Endothelial cell of umbilical vein (primary cell): Measurements from ENCODE around the gene FLT4. TPM values are rescaled to one million over a fixed set of nuclear protein-coding genes. Genes with fewer than 3 reads are reported as not detected.

Experiments used
- BruUV-seq: library from RNA; stranded (reverse); fragments of 400-500 nt; replicated peaks from 2 replicates; lab custom pipeline; 2021; lab: Mats Ljungman, UMichigan
- CTCF ChIA-PET: fragments of 300-600, 350-600 bp; sonication (Branson Sonifier 250); formaldehyde crosslinking; loops from one replicate; lab custom pipeline; 2021; ENCODE audit warnings: antibody characterized with exemption, inconsistent platforms; lab: Charles Lee
- POLR2A ChIA-PET: fragments of 300-600, 350-600 bp; sonication (Branson Sonifier 250); formaldehyde crosslinking; loops from one replicate; lab custom pipeline; 2021; ENCODE audit warnings: antibody characterized with exemption, inconsistent platforms; lab: Charles Lee
- DNase-seq: peaks from one replicate; pipeline ENCODE4 v3.0.0-alpha.2; 2011; ENCODE audit warnings: low read depth, low spot score
- FAIRE-seq: peaks from 2 replicates; lab custom pipeline; 2011; peaks lifted over from hg19 to GRCh38; lab: Jason Lieb, UNC
- H2AFZ ChIP-seq: 2 replicates; pipeline ENCODE4 v1.6.0; 2012; ENCODE audit warnings: low read depth, low read length, control low read depth, inconsistent platforms
- H3K27ac ChIP-seq: 2 replicates; pipeline ENCODE4 v1.5.1; 2011; ENCODE audit warnings: low read depth, mild to moderate bottlenecking, control low read depth, low read length, moderate library complexity; ENCODE audit not compliant: insufficient read depth
- H3K27me3 ChIP-seq, 2 experiments: 2 replicates each; pipeline versions ENCODE4 v1.6.0 to v1.6.1; 2011; ENCODE audit warnings: low read length in 2 of 2, mixed read lengths in 1 of 2; ENCODE audit not compliant: control insufficient read depth in 2 of 2, insufficient read depth in 2 of 2
- H3K36me3 ChIP-seq, 2 experiments: 2 replicates in 1 of 2; 3 replicates in 1 of 2; pipeline ENCODE4 v1.5.1; 2011; ENCODE audit warnings: low read length in 2 of 2, mild to moderate bottlenecking in 1 of 2, moderate library complexity in 1 of 2; ENCODE audit not compliant: control insufficient read depth in 2 of 2, insufficient read depth in 2 of 2; ENCODE audit errors: extremely low read depth in 1 of 2
- H3K4me1 ChIP-seq: 3 replicates; pipeline ENCODE4 v1.5.1; 2011; ENCODE audit warnings: mild to moderate bottlenecking, low read length; ENCODE audit not compliant: control insufficient read depth, insufficient read depth; ENCODE audit errors: extremely low read depth
- H3K4me2 ChIP-seq: 2 replicates; pipeline ENCODE4 v1.6.1; 2011; ENCODE audit warnings: low read length, control low read depth, mixed read lengths; ENCODE audit not compliant: insufficient read depth
- H3K4me3 ChIP-seq, 3 experiments: fragments of 200-600 bp in 1 of 3; sonication (generic), shearing (Covaris generic) in 1 of 3; replicated peaks in 1 of 3; 2 replicates each; pipeline ENCODE4 v1.5.1; 2011 to 2016; ENCODE audit warnings: control low read depth in 3 of 3, low read length in 3 of 3, mild to moderate bottlenecking in 2 of 3, inconsistent platforms in 1 of 3, low read depth in 1 of 3, moderate library complexity in 1 of 3; ENCODE audit not compliant: insufficient read depth in 1 of 3
- H3K79me2 ChIP-seq: 2 replicates; pipeline ENCODE4 v1.6.0; 2012; ENCODE audit warnings: low read length, inconsistent platforms; ENCODE audit not compliant: control insufficient read depth, insufficient read depth
- H3K9ac ChIP-seq: replicated peaks from 2 replicates; pipeline ENCODE3; 2011; ENCODE audit warnings: low read length, control low read depth; ENCODE audit not compliant: insufficient read depth; ENCODE audit errors: extremely low read depth
- H3K9me1 ChIP-seq: replicated peaks from 3 replicates; pipeline ENCODE4 v1.6.0; 2011; ENCODE audit warnings: mild to moderate bottlenecking, low read length; ENCODE audit not compliant: control insufficient read depth, insufficient read depth; ENCODE audit errors: extremely low read depth
- H3K9me3 ChIP-seq: replicated peaks from 2 replicates; pipeline ENCODE4 v1.5.1; 2012; ENCODE audit warnings: low read length, inconsistent platforms; ENCODE audit not compliant: control insufficient read depth, insufficient read depth
- H4K20me1 ChIP-seq: replicated peaks from 2 replicates; pipeline ENCODE3; 2011; ENCODE audit warnings: mild to moderate bottlenecking, low read length; ENCODE audit not compliant: control insufficient read depth, insufficient read depth; ENCODE audit errors: extremely low read depth
- CTCF ChIP-seq, 2 donors: IDR thresholded peaks; 1 replicate in 1 of 2; 2 replicates in 1 of 2; pipeline ENCODE4 v1.5.1; 2011; ENCODE audit warnings: low read length in 2 of 2, mild to moderate bottlenecking in 2 of 2, moderate library complexity in 2 of 2, control low read depth in 1 of 2, inconsistent platforms in 1 of 2, low read depth in 1 of 2; ENCODE audit not compliant: insufficient read depth in 1 of 2; ENCODE audit errors: extremely low read depth in 1 of 2
- EZH2 ChIP-seq: IDR thresholded peaks from 2 replicates; pipeline ENCODE4 v1.6.1; 2012; ENCODE audit warnings: borderline replicate concordance, low read depth, mild to moderate bottlenecking, moderate library complexity, low read length, inconsistent platforms; ENCODE audit not compliant: severe bottlenecking
- FOS ChIP-seq: IDR thresholded peaks from 2 replicates; pipeline ENCODE4 v1.6.1; 2011; ENCODE audit warnings: mild to moderate bottlenecking, low read length, moderate library complexity, borderline replicate concordance; ENCODE audit not compliant: insufficient read depth
- GATA2 ChIP-seq: IDR thresholded peaks from 2 replicates; pipeline ENCODE4 v1.7.0; 2011; ENCODE audit warnings: low read depth, mild to moderate bottlenecking, moderate library complexity, mixed read lengths, low read length; ENCODE audit not compliant: insufficient read length, insufficient read depth
- JUN ChIP-seq: IDR thresholded peaks from 2 replicates; pipeline ENCODE4 v1.6.1; 2011; ENCODE audit warnings: borderline replicate concordance, low read depth; ENCODE audit not compliant: insufficient read length, insufficient read depth
- MAX ChIP-seq: IDR thresholded peaks from 2 replicates; pipeline ENCODE4 v1.6.1; 2011; ENCODE audit not compliant: insufficient read depth, insufficient read length
- MYC ChIP-seq: IDR thresholded peaks from one replicate; pipeline ENCODE4 v1.6.1; 2011; ENCODE audit warnings: mild to moderate bottlenecking, low read depth, low read length
- POLR2A ChIP-seq: IDR thresholded peaks from 2 replicates; pipeline ENCODE4 v1.6.1; 2012; ENCODE audit warnings: low read depth, mild to moderate bottlenecking, control low read depth, low read length
- POLR2AphosphoS5 ChIP-seq: IDR thresholded peaks from 2 replicates; pipeline ENCODE4 v1.6.1; 2012; ENCODE audit warnings: low read depth, mild to moderate bottlenecking, control low read depth, low read length, moderate library complexity; ENCODE audit not compliant: insufficient read depth
- dilution Hi-C: fragments of 300-500 bp; cut with MboI; formaldehyde crosslinking; loops from one replicate; pipeline ENCODE4 v1.15.0; 2019; ENCODE audit warnings: low sequenced_read_pairs; ENCODE audit not compliant: extremely low pct_ligation_motif_present
- intact Hi-C: fragments of 100-400 bp; cut with micrococcal nuclease; formaldehyde crosslinking; loops from one replicate; pipeline ENCODE4 v1.10.0; 2022
- polyA plus RNA-seq, 4 experiments: library from polyadenylated mRNA; depleted of rRNA in 3 of 4; stranded (reverse) in 3 of 4; unstranded in 1 of 4; fragments of >200 nt; gene quantifications; 2 replicates each; pipeline versions ENCODE4 v1.2.1 to v1.2.3, GENCODE V29; 2011 to 2012; ENCODE audit warnings: missing spikeins in 1 of 4
- total RNA-seq: library from RNA; stranded (reverse); gene quantifications from 2 replicates; pipeline ENCODE4 v1.2.3, GENCODE V29; 2021

FLT4 gene
- total and polyA plus RNA-seq, 2 donors (not counting 3 experiments of a cell fraction or from before 2014, with no cell fraction given), result 44.4 to 71.5 TPM

DNA sequence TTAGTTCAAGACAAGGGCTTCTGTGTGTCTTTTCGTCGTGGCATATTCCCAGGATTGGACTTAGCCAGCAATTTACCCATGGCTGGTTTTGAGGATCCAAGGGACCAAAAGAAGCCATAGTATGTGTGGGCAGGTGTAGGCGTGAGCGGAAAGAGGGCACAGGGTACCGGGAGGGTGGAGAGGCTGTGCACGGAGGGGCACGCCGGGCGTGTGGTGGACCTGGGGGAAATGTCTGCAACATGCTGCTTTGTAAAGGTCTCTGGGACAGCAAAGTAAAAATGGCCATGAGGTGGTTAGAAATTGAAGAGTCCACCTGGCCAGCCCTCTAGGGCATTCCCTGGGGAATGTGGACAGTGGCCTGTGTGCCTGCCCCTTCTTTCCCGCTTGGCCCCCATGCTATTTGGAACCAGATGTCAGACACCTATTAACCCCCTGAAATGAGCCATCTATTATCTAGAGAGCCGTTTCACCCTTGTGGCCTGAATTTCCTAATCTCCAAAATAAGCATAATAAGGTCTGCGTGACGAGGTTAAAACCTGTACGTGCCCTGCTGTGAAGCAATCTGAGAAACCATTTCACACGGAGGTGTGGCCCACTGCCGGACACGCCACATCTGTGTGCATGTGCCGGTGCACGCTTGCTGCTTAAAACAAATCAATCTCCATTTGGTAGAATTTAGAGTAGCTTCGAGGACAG is 5.1 kb downstream of the FLT4 start:
- Histone ChIP-seq H3K36me3 (no peaks in the 10 kb centered on the region), H3K79me2 (no peaks in the 10 kb centered on the region), H3K27ac (no peak overlapping the region), H3K9me3 (no peaks in the 10 kb centered on the region), H4K20me1 (no peaks in the 10 kb centered on the region), H3K4me1 (peaks cover 27% of the 10 kb centered on the region), H3K9me1 (no peaks in the 10 kb centered on the region), H3K4me3 (no peak overlapping the region), H3K4me2 (no peak overlapping the region), H2AFZ (no peak overlapping the region), H3K9ac (no peak overlapping the region), H3K27me3 (peaks cover 0 to 3% of the 10 kb centered on the region in 2 experiments)
- dilution Hi-C loops (no loop called here), intact Hi-C loops (loop anchor here (2.0 to 10.0 kb wide), 2 partner anchors 149 to 349 kb away; partner anchors contain the start of genes CNOT6 and MAPK9)
- ChIA-PET POLR2A (no interaction called here), CTCF (interaction anchor here (0.9 to 2.0 kb wide), 3 partner anchors 17 to 316 kb away, joined by 3 to 7 read pairs (median 3); no protein-coding TSS in a partner anchor)
- BruUV-seq, result no TSS peak
- TF ChIP-seq POLR2A, result no peak
- TF ChIP-seq FOS, result no peak
- TF ChIP-seq JUN, result no peak
- TF ChIP-seq POLR2AphosphoS5, result no peak
- TF ChIP-seq EZH2, result no peak
- no peak for TF ChIP-seq MYC
- no peak for TF ChIP-seq MAX
- TF ChIP-seq GATA2, result no peak
- TF ChIP-seq CTCF (IDR thresholded peaks at IDR 0.05; ENCODE audit: extremely low read depth in 1 of 2, insufficient read depth in 1 of 2, low read depth in 1 of 2, low read length in 2 of 2), result no peak
- DNase-seq, result no peak
- FAIRE-seq, result no peak
